Suppressor macrophage treated with lipopolysaccharide for 1 hour (primary cell): ENCODE results near the gene JAG2.
"Not testable (repeated sequence)": the region's sequence is repeated elsewhere in the genome, so short reads cannot be mapped to it uniquely, and the experiment has no call there.

Experiments
- DNase-seq, 3 donors: peaks; one replicate each; pipeline ENCODE4 v3.0.0-alpha.2; 2020 to 2022

JAG2 gene

DNA sequence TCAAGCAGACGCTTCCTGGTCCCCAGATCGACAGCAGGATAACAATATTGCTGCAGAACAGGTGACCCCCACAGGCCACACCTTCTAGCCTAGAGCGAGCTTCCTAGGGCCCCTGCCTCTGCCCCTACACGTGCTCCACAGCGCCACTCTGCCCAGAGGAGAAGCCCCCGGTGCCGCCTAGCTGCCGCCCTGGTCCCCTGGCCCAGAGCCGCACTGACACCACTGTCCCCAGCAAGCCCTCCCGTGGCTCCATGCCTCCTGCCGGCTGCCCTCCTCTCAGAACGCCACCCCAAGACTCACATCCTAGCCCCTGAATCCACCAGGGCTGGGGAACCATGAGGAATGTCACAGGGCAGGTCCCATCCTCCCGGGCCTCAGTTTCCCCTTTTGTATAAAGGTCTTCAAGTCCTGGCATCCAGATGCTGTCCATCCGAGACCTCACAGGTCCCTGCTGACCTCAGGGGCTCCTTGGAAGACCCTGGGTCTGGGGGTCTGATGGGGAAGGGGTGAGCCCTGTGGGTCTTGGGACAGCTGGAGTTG is 31.0 kb downstream of the JAG2 start:
- no peak for DNase-seq

DNA sequence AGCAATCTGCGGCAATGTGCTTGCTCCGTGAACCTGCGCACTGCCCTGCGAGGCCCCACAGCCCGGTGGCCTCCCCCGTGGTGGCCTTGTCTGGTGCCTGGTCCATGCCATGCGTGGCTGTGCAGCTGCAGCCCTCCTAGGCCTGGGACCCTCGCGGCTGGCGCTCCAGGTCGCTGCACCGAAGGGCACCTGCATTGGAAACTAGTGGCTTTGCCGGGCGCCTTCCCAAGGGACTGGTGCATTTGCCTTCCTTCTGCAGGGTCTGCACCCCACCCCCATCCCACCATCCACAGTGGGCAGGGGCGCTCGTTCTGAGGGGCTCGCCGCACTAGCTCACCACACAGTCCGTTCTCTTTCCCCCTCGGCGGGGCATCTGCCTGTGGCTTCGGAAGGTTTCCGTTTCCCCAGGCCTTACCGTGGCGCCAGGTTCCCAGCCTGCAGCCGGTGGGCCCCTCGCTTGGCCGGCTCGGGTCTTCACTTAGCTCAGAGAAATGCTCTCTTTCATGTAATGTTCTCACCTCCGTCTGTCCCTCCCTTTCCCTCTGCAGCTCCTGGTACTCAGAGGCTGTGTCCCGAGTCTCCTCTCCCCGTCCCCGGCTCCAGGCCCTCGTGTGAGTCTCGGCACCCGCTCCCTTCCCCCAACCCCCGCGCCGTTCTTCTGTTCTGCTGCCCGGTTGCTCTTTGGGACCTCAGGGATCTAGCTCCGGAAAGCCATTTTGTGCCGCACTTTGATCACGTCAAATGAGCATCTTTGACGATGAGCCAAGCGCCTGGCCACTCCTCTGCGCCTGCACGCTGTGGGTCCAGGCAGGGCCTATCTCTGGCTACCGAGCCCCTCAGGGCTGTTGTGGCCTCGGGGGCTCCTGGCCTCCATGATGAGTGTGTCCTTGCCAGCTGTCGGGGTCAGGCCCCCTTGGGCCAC is 31.9 kb downstream of the JAG2 start:
- no peak for DNase-seq

DNA sequence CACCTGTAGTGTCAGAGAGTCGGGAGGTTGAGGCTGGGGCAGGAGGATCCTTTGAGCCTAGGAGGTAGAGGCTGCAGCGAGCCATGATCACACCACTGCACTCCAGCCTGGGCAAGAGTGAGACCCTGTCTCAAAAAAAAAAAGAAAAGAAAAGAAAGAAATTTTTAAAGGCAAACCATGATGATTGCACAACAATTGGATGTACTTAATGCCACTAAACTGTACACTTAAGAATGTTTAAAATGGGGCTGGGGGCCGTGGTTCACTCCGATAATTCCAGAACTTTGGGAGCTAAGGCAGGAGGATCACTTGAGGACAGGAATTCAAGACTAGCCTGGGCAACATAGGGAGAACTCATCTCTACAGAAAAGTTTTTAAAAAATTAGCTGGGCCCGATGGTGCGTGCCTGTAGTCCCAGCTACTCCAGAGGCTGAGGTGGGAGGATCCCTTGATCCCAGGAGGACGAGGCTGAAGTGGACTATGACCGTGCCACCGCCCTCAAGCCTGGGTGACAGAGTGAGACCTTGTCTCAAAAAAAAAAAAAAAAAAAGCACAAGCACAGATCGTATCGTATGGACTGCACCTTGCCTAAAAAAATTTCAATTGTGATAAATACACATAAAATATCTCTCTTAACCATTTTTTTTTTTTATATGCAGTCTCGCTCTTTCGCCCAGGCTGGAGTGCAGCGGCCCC is 32.7 kb downstream of the JAG2 start:
- no peak for DNase-seq

DNA sequence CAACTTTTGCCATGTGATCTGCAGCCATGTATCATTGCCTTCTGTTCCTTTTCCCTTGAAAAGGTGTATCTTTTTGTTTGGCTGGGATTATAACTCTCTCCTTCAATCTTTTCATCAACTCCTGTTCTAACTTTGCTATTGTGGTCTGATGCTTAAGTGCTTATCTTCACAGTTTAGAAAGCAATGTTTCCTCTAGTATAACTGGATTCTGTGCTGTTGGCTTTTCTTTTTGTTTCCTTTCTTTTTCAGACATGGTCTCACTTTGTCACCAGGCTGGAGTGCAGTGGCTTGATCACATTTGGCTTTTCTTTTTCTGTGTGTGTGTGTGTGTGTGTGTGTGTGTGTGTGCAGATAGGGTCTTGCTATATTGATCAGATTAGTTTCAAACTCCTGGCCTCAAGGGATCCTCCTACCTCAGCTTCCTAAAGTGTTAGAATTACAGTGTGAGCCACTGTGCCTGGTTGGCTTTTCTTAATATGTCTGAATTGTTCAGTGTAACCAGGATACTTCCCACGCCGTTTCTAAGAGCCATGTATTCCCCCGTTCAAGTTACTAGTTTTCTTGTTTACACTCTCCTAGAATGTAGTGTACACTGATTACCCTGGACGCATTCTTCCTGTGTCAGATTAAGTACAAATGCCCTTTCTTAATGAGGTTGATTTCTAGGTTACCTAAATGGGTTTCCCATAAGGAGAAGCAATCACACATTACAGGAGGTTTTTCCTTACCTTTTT is 35.5 kb downstream of the JAG2 start:
- DNase-seq, result no peak

DNA sequence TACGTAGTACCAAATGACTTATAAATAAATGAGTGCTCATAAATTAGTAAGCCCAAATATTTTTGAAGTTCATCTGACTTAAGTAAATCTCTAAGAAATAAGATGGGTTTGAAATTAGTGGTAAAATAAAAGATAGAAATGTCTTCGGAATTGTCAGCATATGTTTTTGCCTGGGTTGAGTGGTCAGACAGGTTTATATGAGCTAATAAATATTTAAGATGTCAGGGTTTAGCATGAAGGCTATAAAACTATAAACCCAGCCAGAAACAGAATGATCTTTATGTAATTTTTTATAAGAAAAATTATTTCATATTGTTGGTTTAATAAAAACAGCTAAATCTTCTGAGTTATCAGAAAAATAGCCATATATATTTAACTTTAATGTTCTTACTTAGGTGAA is 37.3 kb downstream of the JAG2 start:
- no peak for DNase-seq

DNA sequence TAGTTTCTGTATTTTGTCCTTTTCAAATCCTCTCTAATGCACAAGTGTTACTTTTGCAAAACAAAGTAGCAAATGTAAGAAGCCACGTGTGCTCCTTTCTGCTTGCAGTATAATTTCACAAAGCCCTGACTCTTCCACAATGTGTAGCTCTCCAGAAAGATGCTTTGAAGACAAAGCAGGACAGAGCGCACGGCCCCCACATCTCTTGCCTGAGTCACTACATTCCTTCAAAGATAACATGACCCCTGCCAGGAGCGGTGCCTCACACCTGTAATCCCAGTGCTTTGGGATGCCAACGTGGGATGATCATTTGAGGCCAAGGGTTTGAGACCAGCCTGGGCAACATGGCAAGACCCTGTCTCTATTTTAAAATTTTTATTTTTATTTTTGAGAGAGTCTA is 40.5 kb downstream of the JAG2 start:
- no peak for DNase-seq

DNA sequence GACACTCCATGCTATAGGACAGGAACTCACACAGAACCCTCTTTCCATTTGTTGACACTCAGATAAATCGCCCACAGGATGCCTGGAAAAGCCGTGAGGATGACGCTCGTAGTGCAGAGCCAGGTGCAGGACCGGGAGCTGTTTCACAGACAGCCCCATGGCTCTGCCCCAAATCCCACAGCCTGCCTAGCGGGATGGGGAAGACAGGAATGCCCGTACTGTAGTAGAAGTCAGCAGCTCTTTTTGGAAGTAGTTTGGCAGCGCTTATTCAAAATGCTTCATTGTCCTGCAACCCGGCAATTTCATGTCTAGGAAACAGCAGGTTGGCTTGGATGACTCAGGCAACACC is 41.6 kb downstream of the JAG2 start:
- no peak for DNase-seq

DNA sequence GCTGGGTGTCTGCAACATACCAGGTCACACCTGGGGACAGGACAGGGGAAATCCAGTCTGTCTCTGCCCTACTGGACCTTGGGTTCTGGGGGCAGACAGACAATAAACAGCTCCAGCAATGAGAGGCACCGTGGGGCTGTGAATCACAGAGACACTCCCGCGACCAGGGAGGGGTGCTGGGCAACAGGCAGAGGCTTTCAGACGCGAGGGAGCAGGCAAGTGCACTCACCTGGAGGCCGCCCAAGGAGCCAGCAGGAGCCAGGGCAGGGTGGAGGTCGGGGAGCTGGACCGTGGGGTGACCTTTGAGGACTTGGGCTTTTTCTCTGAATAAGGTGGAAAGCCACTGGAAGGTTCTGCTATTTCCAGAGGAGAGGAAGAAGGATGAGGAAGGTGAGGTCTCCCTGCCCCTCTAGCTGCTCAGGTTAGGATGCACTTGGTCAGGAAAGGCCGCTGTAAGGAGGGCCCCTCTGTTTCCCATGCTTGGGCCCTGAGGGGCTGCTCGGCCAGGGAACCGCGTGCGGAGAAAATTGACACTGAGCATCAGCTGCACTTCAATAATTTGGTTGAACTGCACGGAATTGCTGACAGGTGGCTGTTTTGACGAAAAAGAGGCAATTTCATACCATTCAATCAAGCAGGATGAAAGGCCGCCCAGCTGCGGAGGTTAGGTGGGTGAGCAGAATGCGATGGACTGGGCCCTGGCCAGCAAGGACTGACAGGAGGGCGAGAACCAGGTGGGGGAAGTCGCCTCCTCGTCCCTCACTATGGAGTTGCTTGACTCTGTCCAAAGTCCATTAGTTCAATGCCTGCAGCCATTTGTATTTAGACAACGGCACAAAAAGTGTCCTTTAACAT is 42.2 kb downstream of the JAG2 start:
- no peak for DNase-seq

DNA sequence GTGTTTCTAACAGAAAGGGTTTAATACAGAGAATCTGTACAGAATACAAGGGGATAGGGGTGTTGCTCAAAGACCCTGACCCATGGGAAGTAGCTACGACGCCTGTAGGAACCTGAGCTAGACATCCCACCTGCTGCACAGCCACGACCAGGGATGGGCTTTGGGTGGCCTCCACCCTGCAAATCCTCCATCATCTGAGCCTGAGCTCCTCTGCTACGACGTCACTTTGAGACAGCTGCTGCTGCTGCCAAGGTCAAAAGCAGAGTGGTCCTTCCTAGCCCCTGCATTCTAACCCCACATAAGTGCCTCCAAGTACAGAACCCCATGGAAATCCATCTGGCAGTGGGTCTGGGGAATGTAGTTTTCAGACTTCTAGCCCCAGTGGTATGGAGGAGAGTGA is 43.8 kb downstream of the JAG2 start:
- DNase-seq, result no peak

DNA sequence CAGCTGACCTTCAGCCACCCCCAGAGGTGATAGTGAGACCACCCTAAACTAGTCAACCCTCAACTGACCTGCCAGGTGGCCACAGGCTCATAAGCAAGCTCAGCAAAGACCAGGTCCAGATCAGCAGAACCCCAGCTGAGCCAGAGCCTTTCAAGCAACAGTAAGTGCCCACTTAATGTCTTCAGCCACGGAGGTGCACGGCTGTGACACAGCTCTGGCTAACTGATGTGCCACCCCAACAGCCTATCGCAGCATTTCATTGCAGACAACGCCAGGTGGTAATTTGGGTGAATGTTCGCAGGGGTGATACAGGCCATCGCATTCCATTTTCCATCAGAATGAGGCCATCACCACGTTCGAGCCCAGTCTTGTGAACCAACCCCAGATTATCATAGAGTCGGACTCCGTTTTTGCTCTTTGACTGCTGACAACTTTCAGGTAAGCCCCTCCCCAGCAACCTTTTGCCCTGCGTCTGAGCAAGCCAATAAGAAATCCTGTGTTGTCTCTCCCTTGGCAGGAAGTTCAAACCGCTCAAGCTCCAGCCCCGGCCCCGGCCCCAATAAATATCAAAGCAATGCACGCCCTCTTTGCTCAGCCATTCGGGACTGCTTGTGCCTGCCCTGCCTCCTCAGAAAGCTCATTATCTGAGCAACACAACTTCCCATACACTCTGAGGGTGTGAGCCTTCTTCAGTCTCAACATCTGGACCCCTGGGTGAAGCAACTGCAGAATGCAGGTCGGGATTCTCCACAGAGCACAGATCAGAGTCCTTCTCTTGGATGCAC is 44.4 kb downstream of the JAG2 start:
- DNase-seq, result no peak

DNA sequence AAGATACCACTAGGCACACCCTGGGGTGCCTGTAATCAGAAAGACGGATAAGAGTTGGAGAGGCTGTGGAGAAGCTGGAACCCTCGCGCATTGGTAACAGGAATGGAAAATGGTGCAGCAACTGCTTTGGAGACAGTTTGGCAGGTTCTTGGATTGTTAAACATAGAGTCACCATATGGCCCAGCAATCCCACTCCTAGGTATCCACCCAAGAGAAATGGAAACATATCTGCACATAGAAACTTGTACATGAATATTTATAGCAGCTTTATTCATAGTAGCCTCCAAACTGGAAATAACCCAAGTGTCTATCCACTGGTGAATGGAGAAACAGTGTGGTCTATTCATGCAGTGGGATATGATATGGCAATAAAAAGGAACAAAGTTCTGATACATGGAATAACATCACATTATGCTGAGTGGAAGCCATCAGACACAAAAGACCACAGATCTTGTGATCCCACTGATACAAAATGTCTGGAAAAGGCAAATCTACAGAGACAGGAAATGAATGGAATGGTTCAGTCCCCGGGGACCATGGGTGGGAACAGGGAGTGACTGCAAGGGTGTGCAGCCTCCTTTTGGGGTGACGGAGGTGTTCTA is 45.4 kb downstream of the JAG2 start:
- DNase-seq, result no peak

DNA sequence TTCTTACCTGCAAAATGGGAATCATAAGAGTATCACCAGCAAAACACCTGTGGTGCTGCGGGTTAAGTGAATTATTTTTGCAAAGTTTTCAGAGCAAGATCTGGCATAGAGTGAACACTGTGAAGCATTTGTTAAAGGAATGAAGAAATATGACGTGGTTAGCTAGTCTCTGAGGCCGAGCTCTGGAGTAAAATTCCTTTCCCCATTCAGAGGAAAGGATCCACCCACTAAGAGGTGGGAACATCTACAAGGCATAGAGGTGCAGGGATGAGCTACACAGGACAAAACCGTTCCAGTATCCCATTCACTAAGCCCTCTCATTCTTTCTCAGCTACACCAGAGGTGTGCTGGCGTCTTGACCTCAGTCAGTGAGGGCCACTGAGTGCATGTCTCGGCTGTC is 48.5 kb downstream of the JAG2 start:
- DNase-seq, result no peak

DNA sequence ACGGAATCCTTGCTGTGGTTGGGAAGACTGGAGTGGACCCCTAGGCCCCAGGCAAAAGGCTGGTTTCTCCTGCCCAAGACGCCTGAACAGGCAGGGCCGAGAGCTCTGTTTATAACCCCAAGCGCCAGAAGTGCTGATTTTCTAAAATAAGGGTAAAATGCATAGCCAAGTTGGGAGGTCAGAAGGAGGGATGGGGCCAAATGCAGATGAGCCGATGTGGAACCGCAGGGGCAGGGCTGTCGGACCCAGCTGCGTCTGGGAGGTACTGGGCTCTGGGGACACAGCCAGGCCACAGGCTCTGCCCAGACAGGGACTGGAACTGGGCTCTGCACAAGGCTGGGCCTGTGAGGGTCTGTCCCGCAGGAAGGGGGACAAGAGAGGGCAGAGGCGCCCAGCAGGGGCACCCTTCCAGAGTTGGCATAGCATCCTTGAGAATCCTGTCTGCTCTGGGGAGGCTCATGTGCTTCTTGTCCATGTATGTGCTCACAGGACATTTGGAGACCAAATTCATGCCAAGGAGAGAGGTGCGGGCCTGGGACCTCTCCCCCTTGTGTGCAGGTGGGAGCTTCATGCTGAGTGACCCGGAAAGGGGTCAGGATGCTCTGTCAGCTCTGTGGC is 49.1 kb downstream of the JAG2 start:
- DNase-seq, result no peak

DNA sequence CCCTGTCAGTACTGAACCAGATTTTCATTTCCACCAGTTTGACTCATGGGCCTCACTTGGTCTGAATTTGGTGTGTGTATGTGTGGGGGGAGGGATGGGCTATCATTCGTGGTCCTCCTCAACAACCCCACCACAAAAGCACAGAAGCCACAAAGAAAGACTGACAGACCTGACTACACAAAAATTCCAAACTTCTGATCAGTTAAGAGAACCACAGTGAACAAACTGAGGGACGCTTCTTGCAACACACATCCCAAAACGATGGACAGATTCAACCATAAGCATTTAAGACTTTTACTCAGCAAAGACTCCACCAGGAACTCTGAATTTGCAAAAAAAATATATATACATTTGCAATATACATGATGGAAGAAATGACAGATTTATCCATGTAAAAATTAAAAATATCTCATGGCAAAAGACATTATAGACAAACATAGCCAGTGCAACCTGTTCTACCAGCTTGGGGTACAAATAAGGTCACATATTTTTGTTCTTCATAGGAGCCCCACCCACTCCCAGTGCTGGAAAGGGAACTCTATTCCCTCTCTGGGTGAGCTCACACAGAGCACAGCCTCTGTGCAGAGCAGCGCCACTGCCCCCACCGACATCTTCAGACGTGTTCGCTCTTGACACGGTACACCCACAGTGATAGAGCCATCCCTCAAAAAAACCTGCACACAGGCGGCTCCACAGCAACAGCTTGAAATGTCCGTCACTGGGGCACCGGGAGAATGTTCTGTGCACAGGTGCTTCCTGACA is 49.7 kb downstream of the JAG2 start:
- DNase-seq, result peak in 2 of 3 donors; percentile 17 to 37

DNA sequence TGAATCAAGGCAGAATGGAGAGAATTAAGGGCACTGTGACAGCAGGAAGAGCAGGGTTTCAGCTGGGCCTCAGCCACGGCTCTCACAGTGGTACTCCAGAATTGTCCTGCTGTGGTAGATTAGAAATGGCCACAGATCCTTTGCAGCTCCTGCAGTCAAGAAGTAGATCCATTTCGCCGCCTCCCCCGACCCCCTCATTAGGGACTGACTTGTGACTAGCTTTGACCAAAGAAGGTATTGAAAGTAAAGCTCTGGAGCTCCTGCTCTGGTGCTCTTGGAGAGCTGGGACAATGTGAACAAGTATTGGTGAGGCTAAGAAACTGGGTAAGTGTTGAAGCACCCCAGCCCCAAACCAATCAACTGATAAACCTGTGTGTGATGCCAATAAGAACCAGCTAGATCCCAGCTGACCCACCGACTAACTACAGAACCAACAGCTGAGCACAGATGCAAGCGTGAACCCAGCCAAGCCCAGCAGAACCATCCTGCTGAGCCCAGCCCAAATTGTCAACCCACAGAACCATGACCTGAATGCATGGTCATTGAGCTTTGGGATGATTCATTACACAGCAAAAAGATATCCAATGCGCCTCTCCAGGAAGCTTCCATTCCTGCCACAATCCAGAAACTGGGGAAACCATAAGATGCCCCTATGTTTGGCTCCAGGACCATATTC is 50.7 kb downstream of the JAG2 start:
- DNase-seq, result no peak

DNA sequence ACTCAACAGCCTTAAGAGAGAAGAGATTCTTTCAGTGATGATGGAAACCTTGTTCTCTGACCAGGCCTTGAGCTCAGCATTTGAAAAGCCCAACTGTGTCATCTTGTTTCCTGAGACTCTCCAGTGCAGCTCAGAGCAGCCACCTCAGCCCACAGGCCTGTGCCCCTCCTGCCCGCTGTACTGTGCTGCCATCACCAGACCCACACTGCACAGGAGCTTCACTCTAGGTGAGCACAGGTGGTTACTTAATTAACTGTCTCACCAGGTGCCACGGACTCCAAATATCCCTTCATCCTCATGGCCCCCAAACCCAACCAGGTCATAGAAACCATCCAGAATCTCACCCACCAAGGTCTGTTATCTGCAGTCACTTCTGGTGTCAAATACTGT is 51.3 kb downstream of the JAG2 start:
- no peak for DNase-seq

DNA sequence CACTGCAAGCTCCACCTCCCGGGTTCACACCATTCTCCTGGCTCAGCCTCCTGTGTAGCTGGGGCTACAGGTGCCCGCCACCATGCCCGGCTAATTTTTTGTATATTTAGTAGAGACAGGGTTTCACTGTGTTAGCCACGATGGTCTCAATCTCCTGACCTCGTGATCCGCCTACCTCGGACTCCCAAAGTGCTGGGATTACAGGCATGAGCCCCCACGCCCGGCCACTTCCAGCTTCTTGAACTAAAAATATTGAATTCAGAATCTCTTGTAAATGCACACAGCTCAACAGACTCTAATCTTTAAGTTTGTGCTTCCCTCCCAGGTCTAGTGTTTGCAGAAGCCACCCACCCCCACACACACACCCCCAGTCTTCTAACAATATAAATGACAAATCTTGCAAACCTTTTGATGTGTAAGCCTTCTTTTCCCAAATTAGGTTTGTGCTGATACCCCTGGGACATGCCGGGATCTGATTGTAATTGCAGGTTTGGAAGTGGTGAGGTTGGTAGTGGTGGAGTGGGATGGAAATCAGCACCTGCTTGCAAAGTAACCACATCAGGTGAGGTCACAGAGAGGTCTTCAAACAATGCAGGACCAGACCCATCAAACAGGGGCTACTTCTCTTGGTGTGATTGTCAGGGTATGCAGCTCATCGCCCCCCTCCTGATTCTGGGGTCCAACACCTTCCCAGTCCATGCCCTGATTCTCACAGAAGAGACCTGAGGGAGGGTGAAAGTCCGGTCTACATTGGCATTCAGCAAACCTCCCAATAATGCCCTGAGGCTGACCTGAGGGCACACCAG is 51.9 kb downstream of the JAG2 start:
- no peak for DNase-seq

DNA sequence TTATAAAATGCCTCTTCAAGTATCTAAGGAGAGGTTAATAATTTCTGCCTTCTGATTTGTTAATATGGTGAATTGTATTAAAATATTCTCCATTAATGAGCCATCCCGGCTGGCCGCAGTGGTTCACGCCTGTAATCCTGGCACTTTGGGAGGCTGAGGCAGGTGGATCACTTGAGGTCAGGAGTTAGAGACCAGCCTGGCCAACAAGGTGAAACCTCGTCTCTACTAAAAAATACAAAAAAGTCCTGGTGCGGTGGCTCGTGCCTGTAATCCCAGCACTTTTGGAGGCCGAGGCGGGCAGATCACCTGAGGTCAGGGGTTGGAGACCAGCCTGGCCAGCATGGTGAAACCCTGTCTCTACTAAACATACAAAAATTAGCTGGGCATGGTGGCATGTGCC is 59.3 kb downstream of the JAG2 start:
- DNase-seq, result not testable (repeated sequence)

DNA sequence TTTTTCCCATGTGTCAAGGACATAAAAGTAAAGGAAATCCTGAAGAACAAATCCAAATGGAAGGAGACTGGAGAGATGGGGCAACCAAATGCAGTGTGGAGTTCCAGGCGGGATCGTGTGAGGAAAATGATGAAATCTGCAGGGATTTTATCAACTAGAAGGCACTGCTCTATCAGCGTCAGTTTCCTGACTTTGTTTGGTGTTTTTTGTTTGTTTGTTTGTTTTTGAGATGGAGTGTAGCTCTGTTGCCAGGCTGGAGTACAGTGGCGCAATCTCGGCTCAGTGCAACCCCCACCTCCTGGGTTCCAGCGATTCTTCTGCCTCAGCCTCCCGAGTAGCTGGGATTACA is 60.1 kb downstream of the JAG2 start:
- DNase-seq, result no peak
